Measurements from ENCODE around the gene MCTP1. TPM values are rescaled to one million over a fixed set of nuclear protein-coding genes. Genes with fewer than 3 reads are reported as not detected.

MCTP1 gene
- total RNA-seq, 1 experiment from 2014 or later: 7.5 TPM

DNA sequence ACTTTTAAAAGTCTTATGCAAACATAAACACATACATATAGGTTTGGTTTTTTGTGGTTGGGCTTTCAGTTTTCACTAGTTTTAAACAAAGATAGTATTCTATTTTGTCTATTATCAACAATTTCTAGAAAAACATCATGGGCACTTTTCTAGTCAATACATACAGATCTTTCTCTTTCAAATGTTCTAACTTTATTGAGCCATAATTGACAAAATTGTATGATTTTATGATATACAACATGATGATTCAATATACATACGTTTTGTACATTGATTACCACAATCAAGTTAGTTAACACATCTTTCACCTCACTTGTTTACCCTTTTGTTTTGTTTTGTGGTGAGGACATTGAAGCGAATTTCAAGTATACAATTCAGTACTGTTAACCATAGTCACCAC, 265.9 kb downstream of the MCTP1 start:
- no TSS peak for BruUV-seq (replicated peaks)
- DNase-seq: no peak
- no peaks in the 10 kb centered on the region for H3K27me3 ChIP-seq (ENCODE audit: low read length)

DNA sequence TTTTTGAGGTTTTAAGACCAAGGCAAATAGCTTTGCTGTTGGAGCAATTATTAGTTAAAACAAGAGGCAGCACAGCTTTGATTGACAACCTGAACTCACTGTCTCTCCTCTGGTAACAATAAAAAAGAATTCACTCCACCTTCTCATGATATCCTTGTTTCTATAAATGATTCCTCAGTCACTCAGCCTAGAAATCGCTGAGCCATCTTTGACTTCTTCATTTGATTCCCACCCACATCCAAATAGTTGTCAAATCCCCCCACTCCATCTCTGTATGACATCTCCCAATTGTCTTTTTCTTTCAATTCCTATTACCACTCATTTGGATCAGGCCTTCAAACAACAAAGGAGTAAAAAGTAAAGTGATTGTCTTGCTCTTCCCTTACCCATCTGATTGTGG, 266.4 kb downstream of the MCTP1 start:
- intact Hi-C loops (cut with micrococcal nuclease): no loop called here

More for the DNA sequence above, 265.9 kb downstream of the MCTP1 start:
- Histone ChIP-seq H4K20me1 (ENCODE audit: low read length) (no peaks in the 10 kb centered on the region), H3K79me2 (ENCODE audit: low read length) (no peaks in the 10 kb centered on the region), H3K9me3 (ENCODE audit: low read length) (no peaks in the 10 kb centered on the region), H2AFZ (ENCODE audit: low read length) (no peak overlapping the region), H3K4me1 (ENCODE audit: insufficient read depth, low read length) (no peaks in the 10 kb centered on the region; the same call in 1 of the 2 replicates), H3K9ac (ENCODE audit: low read length) (no peak overlapping the region), H3K4me2 (ENCODE audit: low read length) (no peak overlapping the region), H3K36me3 (ENCODE audit: low read depth, low read length) (no peaks in the 10 kb centered on the region), H3K4me3 (ENCODE audit: low read length) (no peak overlapping the region), H3F3A (ENCODE audit: low read length, unreplicated experiment) (no peaks in the 10 kb centered on the region), H3K27ac (ENCODE audit: low read length) (no peak overlapping the region), H3K9me2 (replicated peaks; ENCODE audit: low read length) (no peaks in the 10 kb centered on the region)
- ChIA-PET POLR2A (ENCODE audit: unreplicated experiment) (no interaction called here), CTCF (no interaction called here)
- ATAC-seq: no peak
- TF ChIP-seq EZH2phosphoT487 (IDR thresholded peaks at IDR 0.05; ENCODE audit: borderline replicate concordance, low read length) (no peak), EZH2 (IDR thresholded peaks at IDR 0.05; ENCODE audit: low read length, unreplicated experiment) (no peak)
- TF ChIP-seq, protein P1, sequence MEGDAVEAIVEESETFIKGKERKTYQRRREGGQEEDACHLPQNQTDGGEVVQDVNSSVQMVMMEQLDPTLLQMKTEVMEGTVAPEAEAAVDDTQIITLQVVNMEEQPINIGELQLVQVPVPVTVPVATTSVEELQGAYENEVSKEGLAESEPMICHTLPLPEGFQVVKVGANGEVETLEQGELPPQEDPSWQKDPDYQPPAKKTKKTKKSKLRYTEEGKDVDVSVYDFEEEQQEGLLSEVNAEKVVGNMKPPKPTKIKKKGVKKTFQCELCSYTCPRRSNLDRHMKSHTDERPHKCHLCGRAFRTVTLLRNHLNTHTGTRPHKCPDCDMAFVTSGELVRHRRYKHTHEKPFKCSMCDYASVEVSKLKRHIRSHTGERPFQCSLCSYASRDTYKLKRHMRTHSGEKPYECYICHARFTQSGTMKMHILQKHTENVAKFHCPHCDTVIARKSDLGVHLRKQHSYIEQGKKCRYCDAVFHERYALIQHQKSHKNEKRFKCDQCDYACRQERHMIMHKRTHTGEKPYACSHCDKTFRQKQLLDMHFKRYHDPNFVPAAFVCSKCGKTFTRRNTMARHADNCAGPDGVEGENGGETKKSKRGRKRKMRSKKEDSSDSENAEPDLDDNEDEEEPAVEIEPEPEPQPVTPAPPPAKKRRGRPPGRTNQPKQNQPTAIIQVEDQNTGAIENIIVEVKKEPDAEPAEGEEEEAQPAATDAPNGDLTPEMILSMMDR (conservative IDR thresholded peaks at IDR 0.05; ENCODE audit: low read depth, low read length): no peak
- intact Hi-C loops (cut with micrococcal nuclease): no loop called here

DNA sequence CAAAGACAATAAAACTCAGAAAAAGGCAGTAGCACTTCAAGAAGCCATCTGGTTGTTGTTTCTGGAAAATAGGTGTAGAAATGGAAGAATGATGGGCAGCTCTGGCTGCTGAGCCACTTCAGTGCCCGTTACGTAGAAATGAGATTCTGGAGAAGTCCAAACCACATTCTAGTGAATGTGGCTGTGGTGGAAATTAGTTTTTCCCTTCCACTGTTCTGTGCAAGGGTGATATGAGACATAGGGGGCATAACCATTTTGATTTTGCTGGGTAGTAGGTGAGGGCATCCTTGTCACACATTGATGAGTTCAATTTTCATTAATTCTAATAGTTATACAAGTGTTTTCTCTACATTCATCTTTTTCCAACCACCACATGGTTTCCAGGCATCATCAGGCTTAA, 275.1 kb downstream of the MCTP1 start:
- POLR2A ChIA-PET (ENCODE audit: unreplicated experiment): no interaction called here
- no peak overlapping the region for H3K4me3 ChIP-seq (ENCODE audit: low read length)
- H3K9ac ChIP-seq (ENCODE audit: low read length): no peak overlapping the region
- H3F3A ChIP-seq (ENCODE audit: low read length, unreplicated experiment): no peaks in the 10 kb centered on the region
- no peak for DNase-seq
- H3K36me3 ChIP-seq (ENCODE audit: low read depth, low read length): no peaks in the 10 kb centered on the region
- CTCF ChIA-PET: no interaction called here
- BruUV-seq (replicated peaks): no TSS peak
- H3K79me2 ChIP-seq (ENCODE audit: low read length): no peaks in the 10 kb centered on the region
- no peaks in the 10 kb centered on the region for H3K9me2 ChIP-seq (replicated peaks; ENCODE audit: low read length)
- no peaks in the 10 kb centered on the region for H3K27me3 ChIP-seq (ENCODE audit: low read length)
- intact Hi-C loops (cut with micrococcal nuclease): no loop called here
- no peaks in the 10 kb centered on the region for H3K4me1 ChIP-seq (ENCODE audit: insufficient read depth, low read length)
- ATAC-seq: no peak
- no peaks in the 10 kb centered on the region for H3K9me3 ChIP-seq (ENCODE audit: low read length)
- H2AFZ ChIP-seq (ENCODE audit: low read length): no peak overlapping the region
- TF ChIP-seq EZH2phosphoT487 (IDR thresholded peaks at IDR 0.05; ENCODE audit: borderline replicate concordance, low read length) (no peak), EZH2 (IDR thresholded peaks at IDR 0.05; ENCODE audit: low read length, unreplicated experiment) (no peak)
- TF ChIP-seq, protein P1 (conservative IDR thresholded peaks at IDR 0.05; ENCODE audit: low read depth, low read length): no peak
- no peak overlapping the region for H3K27ac ChIP-seq (ENCODE audit: low read length)
- no peak overlapping the region for H3K4me2 ChIP-seq (ENCODE audit: low read length)
- H4K20me1 ChIP-seq (ENCODE audit: low read length): no peaks in the 10 kb centered on the region

More for the DNA sequence above, 266.4 kb downstream of the MCTP1 start:
- TF ChIP-seq EZH2 (IDR thresholded peaks at IDR 0.05; ENCODE audit: low read length, unreplicated experiment) (no peak), EZH2phosphoT487 (IDR thresholded peaks at IDR 0.05; ENCODE audit: borderline replicate concordance, low read length) (no peak)
- TF ChIP-seq, protein P1 (conservative IDR thresholded peaks at IDR 0.05; ENCODE audit: low read depth, low read length): no peak
- Histone ChIP-seq H3F3A (ENCODE audit: low read length, unreplicated experiment) (no peaks in the 10 kb centered on the region), H3K9me3 (ENCODE audit: low read length) (no peaks in the 10 kb centered on the region), H3K4me3 (ENCODE audit: low read length) (no peak overlapping the region), H3K4me2 (ENCODE audit: low read length) (no peak overlapping the region), H3K79me2 (ENCODE audit: low read length) (no peaks in the 10 kb centered on the region), H3K9me2 (replicated peaks; ENCODE audit: low read length) (no peaks in the 10 kb centered on the region), H3K27me3 (ENCODE audit: low read length) (no peaks in the 10 kb centered on the region), H3K4me1 (ENCODE audit: insufficient read depth, low read length) (no peaks in the 10 kb centered on the region; the same call in 1 of the 2 replicates), H3K27ac (ENCODE audit: low read length) (no peak overlapping the region), H3K36me3 (ENCODE audit: low read depth, low read length) (no peaks in the 10 kb centered on the region), H4K20me1 (ENCODE audit: low read length) (no peaks in the 10 kb centered on the region), H2AFZ (ENCODE audit: low read length) (no peak overlapping the region), H3K9ac (ENCODE audit: low read length) (no peak overlapping the region)
- ChIA-PET CTCF (no interaction called here), POLR2A (ENCODE audit: unreplicated experiment) (no interaction called here)
- ATAC-seq (no peak), DNase-seq (no peak)
- BruUV-seq (replicated peaks): no TSS peak
